Left lung (tissue), 14 donors: ENCODE results near the gene TBL1XR1. TPM values are rescaled to one million over a fixed set of nuclear protein-coding genes. Genes with fewer than 3 reads are reported as not detected.

Experiments
- ATAC-seq: fragments of 200-7000 bp; cut with Tn5 transposase; one replicate; pipeline ENCODE4 v1.9.1; 2020; ENCODE audit warnings: moderate library complexity
- DNase-seq, 4 donors: peaks; one replicate each; pipeline ENCODE4 v3.0.0-alpha.2; 2013 to 2020
- H3K27ac ChIP-seq, 2 donors: fragments of 200-600 bp; sonication (generic) in 1 of 2; one replicate each; pipeline versions ENCODE4 v1.5.0 to v1.8.0; 2020 to 2021
- H3K27me3 ChIP-seq, 2 donors: fragments of 200-600 bp; sonication (generic) in 1 of 2; one replicate each; pipeline versions ENCODE4 v1.5.0 to v1.8.0; 2020 to 2021
- H3K36me3 ChIP-seq, 2 donors: fragments of 200-600 bp; sonication (generic) in 1 of 2; one replicate each; pipeline versions ENCODE4 v1.5.0 to v1.8.0; 2020 to 2021
- H3K4me1 ChIP-seq, 2 donors: fragments of 200-600 bp; one replicate each; pipeline ENCODE4 v1.8.0; 2021
- H3K4me3 ChIP-seq, 2 donors: fragments of 200-600 bp; sonication (generic) in 1 of 2; one replicate each; pipeline versions ENCODE4 v1.5.0 to v1.8.0; 2020 to 2021; ENCODE audit warnings: mild to moderate bottlenecking in 1 of 2
- H3K9me3 ChIP-seq, 2 donors: fragments of 200-600 bp; sonication (generic) in 1 of 2; one replicate each; pipeline versions ENCODE4 v1.5.0 to v1.8.0; 2020 to 2021
- CTCF ChIP-seq, 2 donors: fragments of 200-600 bp; sonication (generic) in 1 of 2; IDR thresholded peaks; one replicate each; pipeline versions ENCODE4 v1.5.0 to v1.8.0; 2021; ENCODE audit warnings: antibody characterized with exemption in 2 of 2
- intact Hi-C, 2 donors: fragments of 100-400 bp; cut with DNase I; formaldehyde crosslinking; loops; one replicate each; pipeline versions ENCODE4 v1.11.2 to v1.14.2; 2022
- long read RNA-seq, 12 donors: library from polyadenylated mRNA in 2 of 12; unstranded in 2 of 12; transcript quantifications; one replicate each; pipeline ENCODE4 v2.0.0 and lab custom pipeline, GENCODE V29; 2019 to 2026
- polyA plus RNA-seq, 6 donors: library from polyadenylated mRNA; unstranded; fragments of 120-200 nt; gene quantifications; one replicate each; pipeline ENCODE4 v1.2.1, GENCODE V29; 2013; ENCODE audit not compliant: insufficient read length in 6 of 6
- total RNA-seq, 2 donors: library from RNA; stranded (reverse); fragmentation: NEBNext Ultra II Directional; extraction: Animal tissue kit (Norgen Biotek cat#: 25700); gene quantifications; one replicate each; pipeline ENCODE4 v1.2.1, GENCODE V29; 2021
- donor health status: DM: no; HTN: yes; CAD: no.
- donor health status: DM: no; HTN: no; CAD: no.

TBL1XR1 gene
- total RNA-seq (100 to 1,000 TPM; 152 to 163 TPM), polyA plus RNA-seq (100 to 1,000 TPM; 116 to 202 (median 152) TPM)
- long read RNA-seq, donor 1, full-length matches to known transcripts = 8 of 14 reads
- long read RNA-seq, donor 1, partial matches to known transcripts = 6 of 14 reads
- long read RNA-seq, donor 1, other reads (novel, unspliced or antisense) = 0 of 14 reads
- long read RNA-seq, donor 2, full-length matches to known transcripts = 5 of 5 reads
- long read RNA-seq, donor 2, partial matches to known transcripts = 0 of 5 reads
- long read RNA-seq, donor 2, other reads (novel, unspliced or antisense) = 0 of 5 reads
- long read RNA-seq, donor 3, full-length matches to known transcripts = 6 of 6 reads
- long read RNA-seq, donor 3, partial matches to known transcripts = 0 of 6 reads
- long read RNA-seq, donor 3, other reads (novel, unspliced or antisense) = 0 of 6 reads
- long read RNA-seq, donor 4, partial matches to known transcripts = 2 of 6 reads
- long read RNA-seq, donor 4, other reads (novel, unspliced or antisense) = 4 of 6 reads
- long read RNA-seq, donor 5, full-length matches to known transcripts = 4 of 4 reads
- long read RNA-seq, donor 5, partial matches to known transcripts = 0 of 4 reads
- long read RNA-seq, donor 5, other reads (novel, unspliced or antisense) = 0 of 4 reads
- long read RNA-seq, donor 6, full-length matches to known transcripts = 3 of 3 reads
- long read RNA-seq, donor 6, partial matches to known transcripts = 0 of 3 reads
- long read RNA-seq, donor 6, other reads (novel, unspliced or antisense) = 0 of 3 reads
- long read RNA-seq, donor 7, full-length matches to known transcripts = 4 of 4 reads
- long read RNA-seq, donor 7, partial matches to known transcripts = 0 of 4 reads
- long read RNA-seq, donor 7, other reads (novel, unspliced or antisense) = 0 of 4 reads
- long read RNA-seq, donor 8, full-length matches to known transcripts = 5 of 5 reads
- long read RNA-seq, donor 8, partial matches to known transcripts = 0 of 5 reads
- long read RNA-seq, donor 8, other reads (novel, unspliced or antisense) = 0 of 5 reads
- long read RNA-seq, donor 9 = 0 reads
- long read RNA-seq, donor 10 = 0 reads
- long read RNA-seq, donor 11, full-length matches to known transcripts = 3 of 3 reads
- long read RNA-seq, donor 11, partial matches to known transcripts = 0 of 3 reads
- long read RNA-seq, donor 11, other reads (novel, unspliced or antisense) = 0 of 3 reads
- long read RNA-seq, donor 12, full-length matches to known transcripts = 5 of 5 reads
- long read RNA-seq, donor 12, partial matches to known transcripts = 0 of 5 reads
- long read RNA-seq, donor 12, other reads (novel, unspliced or antisense) = 0 of 5 reads

DNA sequence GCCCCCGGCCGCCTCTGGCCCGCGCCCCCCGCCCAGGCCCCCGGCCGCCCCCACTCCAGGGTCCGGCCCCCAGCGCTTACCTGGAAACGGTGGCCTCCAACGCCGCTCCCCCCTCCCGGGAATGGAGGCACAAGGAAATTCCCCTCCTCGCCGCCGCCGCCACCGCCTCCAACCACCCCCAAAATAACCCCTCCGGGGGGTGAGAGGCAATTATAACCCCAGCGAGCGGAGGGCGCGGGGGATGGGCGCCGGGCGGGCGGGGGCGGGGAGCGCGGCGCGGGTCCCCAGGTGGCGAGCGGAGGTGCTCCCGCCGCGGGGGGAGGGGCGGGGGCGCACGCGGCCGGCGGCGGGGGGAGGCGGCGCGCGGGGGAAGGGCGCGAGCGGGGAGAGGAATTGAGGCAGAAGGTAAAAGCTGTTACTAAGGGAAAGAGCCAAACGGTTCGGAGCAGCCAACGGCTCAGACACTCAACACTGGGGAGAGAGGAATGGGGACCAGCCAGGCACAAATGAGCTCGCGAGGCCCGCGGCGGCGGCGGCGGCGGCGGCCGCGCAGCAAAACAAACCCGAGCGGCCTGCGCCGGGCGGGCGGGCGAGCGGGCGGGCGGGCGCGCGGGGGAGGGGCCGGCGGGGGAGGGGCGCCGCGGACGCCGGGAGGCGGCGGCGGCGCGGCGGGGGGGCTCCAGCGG is at the start of gene TBL1XR1:
TSS of gene TBL1XR1 (minus strand) at position 442 of the 686 bp plus-strand sequence. CDS start 132,505 bp downstream, outside the sequence.
- DNase-seq = peak; percentile 92 to 96 (median 94)
- intact Hi-C loops = loop anchor here in 1 of 2 donors (2.0 to 10.0 kb wide), 2 partner anchors 142 to 164 kb away; no protein-coding TSS in a partner anchor
- Histone ChIP-seq H3K4me1 (peaks cover 3 to 48% of the 10 kb centered on the region in 2 donors), H3K36me3 (no peaks in the 10 kb centered on the region), H3K27ac (peak within 1 kb of the TSS; percentile 95 to 96), H3K9me3 (no peaks in the 10 kb centered on the region), H3K4me3 (peak within 1 kb of the TSS; percentile 72 to 74), H3K27me3 (no peaks in the 10 kb centered on the region)
- no peak for TF ChIP-seq CTCF (IDR thresholded peaks at IDR 0.05)
- peak; percentile 76 for ATAC-seq

DNA sequence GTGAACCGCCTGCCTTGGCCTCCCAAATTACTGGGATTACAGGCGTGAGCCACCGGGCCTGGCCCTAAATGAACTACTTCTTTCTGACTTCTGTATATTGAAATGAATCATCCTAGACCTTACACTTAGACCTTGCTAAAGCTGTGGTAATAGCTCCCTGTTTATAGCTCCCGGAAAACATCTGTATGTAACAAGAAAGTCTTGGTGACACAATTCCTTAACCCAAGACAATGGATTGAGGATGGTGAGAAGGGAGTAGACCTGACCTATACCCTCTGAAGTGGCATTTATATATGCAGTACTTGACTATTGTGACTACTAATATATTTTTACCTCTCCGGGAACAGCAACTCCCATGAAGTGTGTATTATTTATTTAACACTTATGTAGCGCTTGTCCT is 48.0 kb upstream of the TBL1XR1 start:
- Histone ChIP-seq H3K9me3 (no peaks in the 10 kb centered on the region), H3K27me3 (no peaks in the 10 kb centered on the region), H3K27ac (no peak overlapping the region), H3K4me1 (no peaks in the 10 kb centered on the region), H3K4me3 (no peak overlapping the region), H3K36me3 (no peaks in the 10 kb centered on the region)
- peak; percentile 61 for ATAC-seq
- intact Hi-C loops = no loop called here
- DNase-seq = no peak
- TF ChIP-seq CTCF (IDR thresholded peaks at IDR 0.05) = no peak

- Histone ChIP-seq H3K4me3 (no peak overlapping the region), H3K36me3 (no peaks in the 10 kb centered on the region), H3K27me3 (no peaks in the 10 kb centered on the region), H3K27ac (no peak overlapping the region), H3K9me3 (no peaks in the 10 kb centered on the region), H3K4me1 (no peaks in the 10 kb centered on the region)
- no peak for DNase-seq
- intact Hi-C loops = no loop called here
- no peak for ATAC-seq
- no peak for TF ChIP-seq CTCF (IDR thresholded peaks at IDR 0.05)
These were observed 47.3 kb upstream of the TBL1XR1 start for GRCh38 chr3:177244606-177245005.

- intact Hi-C loops = no loop called here
- no peaks in the 10 kb centered on the region for H3K4me1 ChIP-seq
- no peak overlapping the region for H3K4me3 ChIP-seq
- H3K27me3 ChIP-seq = no peaks in the 10 kb centered on the region
- TF ChIP-seq CTCF (IDR thresholded peaks at IDR 0.05) = no peak
- H3K27ac ChIP-seq = no peak overlapping the region
- ATAC-seq (no peak), DNase-seq (no peak)
- no peaks in the 10 kb centered on the region for H3K9me3 ChIP-seq
- H3K36me3 ChIP-seq = no peaks in the 10 kb centered on the region
These were observed 41.5 kb upstream of the TBL1XR1 start for GRCh38 chr3:177238686-177239216.
